ENCODE measurements around the gene P2RX7.

GRCh38 chr12:121124402-121125109, 8.1 kb upstream of the P2RX7 start:
- TF ChIP-seq EZH2 (IDR thresholded peaks at IDR 0.05; ENCODE audit: borderline replicate concordance, insufficient read depth, low read length, poor library complexity, severe bottlenecking) (no peak), MXI1 (conservative IDR thresholded peaks at IDR 0.05; ENCODE audit: poor library complexity, severe bottlenecking) (no peak), POLR2AphosphoS5 (IDR thresholded peaks at IDR 0.05) (no peak), TAF1 (IDR thresholded peaks at IDR 0.05; ENCODE audit: low read depth) (no peak), REST (IDR thresholded peaks at IDR 0.05; ENCODE audit: borderline replicate concordance) (no peak), EP300 (conservative IDR thresholded peaks at IDR 0.05; ENCODE audit: poor library complexity, severe bottlenecking) (no peak), RAD21 (conservative IDR thresholded peaks at IDR 0.05) (no peak)
- TF ChIP-seq, protein P1, sequence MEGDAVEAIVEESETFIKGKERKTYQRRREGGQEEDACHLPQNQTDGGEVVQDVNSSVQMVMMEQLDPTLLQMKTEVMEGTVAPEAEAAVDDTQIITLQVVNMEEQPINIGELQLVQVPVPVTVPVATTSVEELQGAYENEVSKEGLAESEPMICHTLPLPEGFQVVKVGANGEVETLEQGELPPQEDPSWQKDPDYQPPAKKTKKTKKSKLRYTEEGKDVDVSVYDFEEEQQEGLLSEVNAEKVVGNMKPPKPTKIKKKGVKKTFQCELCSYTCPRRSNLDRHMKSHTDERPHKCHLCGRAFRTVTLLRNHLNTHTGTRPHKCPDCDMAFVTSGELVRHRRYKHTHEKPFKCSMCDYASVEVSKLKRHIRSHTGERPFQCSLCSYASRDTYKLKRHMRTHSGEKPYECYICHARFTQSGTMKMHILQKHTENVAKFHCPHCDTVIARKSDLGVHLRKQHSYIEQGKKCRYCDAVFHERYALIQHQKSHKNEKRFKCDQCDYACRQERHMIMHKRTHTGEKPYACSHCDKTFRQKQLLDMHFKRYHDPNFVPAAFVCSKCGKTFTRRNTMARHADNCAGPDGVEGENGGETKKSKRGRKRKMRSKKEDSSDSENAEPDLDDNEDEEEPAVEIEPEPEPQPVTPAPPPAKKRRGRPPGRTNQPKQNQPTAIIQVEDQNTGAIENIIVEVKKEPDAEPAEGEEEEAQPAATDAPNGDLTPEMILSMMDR (IDR thresholded peaks at IDR 0.05; ENCODE audit: poor library complexity, severe bottlenecking) = no peak
